ENCODE data around the gene CFAP73. TPM values are rescaled to one million over a fixed set of nuclear protein-coding genes. Genes with fewer than 3 reads are reported as not detected.

CFAP73 gene
- total and polyA plus RNA-seq, 7 donors, result 0.17 to 0.35 (median 0.30) TPM; not detected in 4

DNA sequence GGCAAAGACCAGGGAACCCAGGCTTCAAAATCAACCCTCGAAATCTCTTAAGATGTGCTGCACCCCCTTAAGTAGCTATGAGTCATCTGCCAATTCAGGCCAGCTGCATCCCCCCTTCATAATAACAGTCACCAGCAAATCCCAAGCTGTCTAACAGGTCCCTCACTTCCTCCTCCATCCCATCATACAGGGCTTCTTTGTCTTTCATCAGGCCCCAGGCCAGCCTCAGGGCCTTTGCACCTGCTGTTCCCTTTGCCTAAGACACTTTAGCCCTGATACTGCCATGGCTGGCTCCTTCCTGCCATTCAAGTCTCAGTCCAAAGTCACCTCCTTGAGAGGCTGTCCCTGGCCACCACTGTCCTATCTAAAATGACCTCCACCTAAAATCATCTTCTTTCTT, 18.0 kb upstream of the CFAP73 start:
- intact Hi-C loops (cut with DNase I), result no loop called here
- WGBS, 3 donors, result 59 to 69% (median 69%) methylated on average over 1 of the region's 1 CpG

DNA sequence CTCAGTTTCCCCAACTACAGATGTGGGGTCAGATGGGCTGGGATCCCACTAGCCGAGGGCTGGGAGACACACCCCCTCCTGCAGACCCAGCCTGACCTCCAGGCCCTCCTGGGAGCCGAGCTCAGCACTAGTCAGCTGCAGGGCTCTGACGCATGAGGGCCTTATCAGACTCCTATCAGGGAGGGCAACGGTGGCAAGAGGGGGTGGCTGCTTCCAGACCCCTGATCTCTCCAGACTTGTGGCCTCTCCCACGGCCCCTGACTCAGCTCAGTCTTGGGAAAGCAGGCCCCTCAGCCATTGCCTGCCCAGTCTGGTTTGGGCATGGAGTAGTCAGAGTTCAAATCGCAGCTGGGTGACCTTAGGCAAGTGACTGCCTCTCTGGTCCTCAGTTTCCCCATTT, 16.5 kb upstream of the CFAP73 start:
- WGBS, 3 donors, result 54 to 63% (median 63%) methylated on average over 6 of the region's 6 CpGs
- ATAC-seq, result no peak
- H3K27me3 ChIP-seq (ENCODE audit: insufficient read depth in 3 of 3, low read length in 2 of 3), result peaks cover 0 to 56% (median 10%) of the 10 kb centered on the region in 3 donors

More for the DNA sequence above, 18.0 kb upstream of the CFAP73 start:
- H3K4me3 ChIP-seq, result no peak overlapping the region
- DNase-seq (no peak), ATAC-seq (no peak)
- TF ChIP-seq, protein P1, sequence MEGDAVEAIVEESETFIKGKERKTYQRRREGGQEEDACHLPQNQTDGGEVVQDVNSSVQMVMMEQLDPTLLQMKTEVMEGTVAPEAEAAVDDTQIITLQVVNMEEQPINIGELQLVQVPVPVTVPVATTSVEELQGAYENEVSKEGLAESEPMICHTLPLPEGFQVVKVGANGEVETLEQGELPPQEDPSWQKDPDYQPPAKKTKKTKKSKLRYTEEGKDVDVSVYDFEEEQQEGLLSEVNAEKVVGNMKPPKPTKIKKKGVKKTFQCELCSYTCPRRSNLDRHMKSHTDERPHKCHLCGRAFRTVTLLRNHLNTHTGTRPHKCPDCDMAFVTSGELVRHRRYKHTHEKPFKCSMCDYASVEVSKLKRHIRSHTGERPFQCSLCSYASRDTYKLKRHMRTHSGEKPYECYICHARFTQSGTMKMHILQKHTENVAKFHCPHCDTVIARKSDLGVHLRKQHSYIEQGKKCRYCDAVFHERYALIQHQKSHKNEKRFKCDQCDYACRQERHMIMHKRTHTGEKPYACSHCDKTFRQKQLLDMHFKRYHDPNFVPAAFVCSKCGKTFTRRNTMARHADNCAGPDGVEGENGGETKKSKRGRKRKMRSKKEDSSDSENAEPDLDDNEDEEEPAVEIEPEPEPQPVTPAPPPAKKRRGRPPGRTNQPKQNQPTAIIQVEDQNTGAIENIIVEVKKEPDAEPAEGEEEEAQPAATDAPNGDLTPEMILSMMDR (IDR thresholded peaks at IDR 0.05), result no peak
- H3K4me1 ChIP-seq, result no peaks in the 10 kb centered on the region
- no peaks in the 10 kb centered on the region for H3K9me3 ChIP-seq
- peaks cover 0 to 53% (median 10%) of the 10 kb centered on the region in 3 donors for H3K27me3 ChIP-seq (ENCODE audit: insufficient read depth in 3 of 3, low read length in 2 of 3)
- no peak overlapping the region for H3K27ac ChIP-seq
- no peaks in the 10 kb centered on the region for H3K36me3 ChIP-seq (ENCODE audit: insufficient read depth in 1 of 2, low read depth in 1 of 2)

DNA sequence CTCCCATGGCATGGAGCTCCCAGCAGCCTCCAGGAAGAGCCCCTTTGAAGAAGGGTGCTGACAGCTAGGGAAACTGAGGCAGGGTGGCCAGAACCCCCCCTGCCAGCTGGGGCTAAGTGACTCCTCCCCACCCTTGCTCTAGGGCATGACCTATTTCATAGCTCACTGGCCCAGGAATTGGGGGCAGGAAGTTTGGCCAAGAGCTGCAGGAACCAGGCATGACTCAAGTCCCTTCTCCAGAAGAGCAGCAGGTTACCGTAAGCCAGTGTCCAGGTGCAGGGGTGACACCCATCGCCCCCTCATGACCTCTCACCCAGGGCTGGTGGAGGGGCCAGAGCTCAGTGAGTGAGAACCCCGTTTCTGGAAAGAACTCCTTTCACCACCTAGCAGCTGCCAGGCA, 15.9 kb upstream of the CFAP73 start:
- Histone ChIP-seq H3K36me3 (ENCODE audit: insufficient read depth in 1 of 2, low read depth in 1 of 2) (no peaks in the 10 kb centered on the region), H3K27ac (no peak overlapping the region), H3K27me3 (ENCODE audit: insufficient read depth in 3 of 3, low read length in 2 of 3) (peaks cover 0 to 56% (median 10%) of the 10 kb centered on the region in 3 donors), H3K4me1 (no peaks in the 10 kb centered on the region), H3K4me3 (no peak overlapping the region), H3K9me3 (no peaks in the 10 kb centered on the region)
- TF ChIP-seq, protein P1 (IDR thresholded peaks at IDR 0.05), result no peak
- intact Hi-C loops (cut with DNase I), result no loop called here
- DNase-seq (no peak), ATAC-seq (no peak)
- 52 to 69% (median 59%) methylated on average over 3 of the region's 3 CpGs for WGBS, 3 donors

More for the DNA sequence above, 16.5 kb upstream of the CFAP73 start:
- no peaks in the 10 kb centered on the region for H3K4me1 ChIP-seq
- no peaks in the 10 kb centered on the region for H3K9me3 ChIP-seq
- DNase-seq, result no peak
- H3K36me3 ChIP-seq (ENCODE audit: insufficient read depth in 1 of 2, low read depth in 1 of 2), result no peaks in the 10 kb centered on the region
- intact Hi-C loops (cut with DNase I), result no loop called here
- no peak overlapping the region for H3K27ac ChIP-seq
- H3K4me3 ChIP-seq, result no peak overlapping the region
- TF ChIP-seq, protein P1 (IDR thresholded peaks at IDR 0.05), result no peak

DNA sequence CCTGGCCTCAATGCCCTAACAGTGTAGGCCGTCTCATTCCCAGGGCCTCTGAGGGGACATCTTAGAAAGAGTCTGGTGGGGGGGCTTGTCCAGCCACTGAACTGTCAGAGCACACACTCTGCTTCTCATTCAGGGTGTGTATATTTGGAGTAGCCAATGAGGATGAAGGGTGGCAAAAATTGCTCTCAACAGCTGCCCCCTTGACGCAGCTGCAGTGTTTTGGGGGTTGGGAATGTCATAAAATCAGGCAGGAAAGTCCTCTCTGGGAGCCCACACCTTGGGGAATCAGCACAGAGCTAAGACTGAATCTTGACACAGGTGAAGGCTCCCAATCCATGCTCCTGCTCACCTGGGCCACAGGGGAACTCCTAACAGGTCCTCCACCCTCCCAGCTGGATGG, 15.5 kb upstream of the CFAP73 start:
- H3K27me3 ChIP-seq (ENCODE audit: insufficient read depth in 3 of 3, low read length in 2 of 3), result peaks cover 0 to 56% (median 10%) of the 10 kb centered on the region in 3 donors

More for the DNA sequence above, 15.5 kb upstream of the CFAP73 start:
- no peak for ATAC-seq
- 53 to 68% (median 63%) methylated on average over 2 of the region's 2 CpGs for WGBS, 3 donors
- no peaks in the 10 kb centered on the region for H3K36me3 ChIP-seq (ENCODE audit: insufficient read depth in 1 of 2, low read depth in 1 of 2)
- H3K4me1 ChIP-seq, result no peaks in the 10 kb centered on the region
- TF ChIP-seq, protein P1 (IDR thresholded peaks at IDR 0.05), result no peak
- DNase-seq, result no peak
- H3K4me3 ChIP-seq, result no peak overlapping the region
- intact Hi-C loops (cut with DNase I), result no loop called here
- no peak overlapping the region for H3K27ac ChIP-seq
- no peaks in the 10 kb centered on the region for H3K9me3 ChIP-seq
